Stimulated activated CD8-positive, alpha-beta memory T cell treated with anti-CD3 and anti-CD28 coated beads, Interleukin-4, amount 100 ng/mL, for 24 hours (primary cell): ENCODE results near the gene SH3PXD2B.
"Not testable (repeated sequence)": the region's sequence is repeated elsewhere in the genome, so short reads cannot be mapped to it uniquely, and the experiment has no call there.

Experiments
- DNase-seq: peaks from one replicate; pipeline ENCODE4 v3.0.0-alpha.2; 2020; ENCODE audit warnings: low read depth

The SH3PXD2B gene

GRCh38 chr5:172336676-172337285 is 117.5 kb downstream of the SH3PXD2B start:
- no peak for DNase-seq

- DNase-seq, result no peak
These were observed 118.1 kb downstream of the SH3PXD2B start for GRCh38 chr5:172336264-172336663.

GRCh38 chr5:172335721-172336120 is 118.6 kb downstream of the SH3PXD2B start:
- no peak for DNase-seq

GRCh38 chr5:172334641-172335040 is 119.7 kb downstream of the SH3PXD2B start:
- DNase-seq, result no peak

GRCh38 chr5:172334196-172334595 is 120.1 kb downstream of the SH3PXD2B start:
- no peak for DNase-seq

- DNase-seq, result not testable (repeated sequence)
These were observed 127.4 kb downstream of the SH3PXD2B start for GRCh38 chr5:172326901-172327300.

- DNase-seq, result no peak
These were observed 128.9 kb downstream of the SH3PXD2B start for GRCh38 chr5:172325452-172325851.

- no peak for DNase-seq
These were observed 132.0 kb downstream of the SH3PXD2B start for GRCh38 chr5:172322028-172322965.

- no peak for DNase-seq
These were observed 132.7 kb downstream of the SH3PXD2B start for GRCh38 chr5:172321593-172321992.

- DNase-seq, result no peak
These were observed 134.4 kb downstream of the SH3PXD2B start for GRCh38 chr5:172319708-172320441.

GRCh38 chr5:172315587-172316493 is 138.5 kb downstream of the SH3PXD2B start:
- DNase-seq, result no peak

GRCh38 chr5:172313915-172314314 is 140.4 kb downstream of the SH3PXD2B start:
- DNase-seq, result no peak

GRCh38 chr5:172312286-172312685 is 142.0 kb downstream of the SH3PXD2B start:
- no peak for DNase-seq

GRCh38 chr5:172311605-172312004 is 142.7 kb downstream of the SH3PXD2B start:
- no peak for DNase-seq

GRCh38 chr5:172311026-172311425 is 143.3 kb downstream of the SH3PXD2B start:
- no peak for DNase-seq

GRCh38 chr5:172305380-172305779 is 148.9 kb downstream of the SH3PXD2B start:
- DNase-seq, result no peak

GRCh38 chr5:172303572-172304335 is 150.6 kb downstream of the SH3PXD2B start:
- no peak for DNase-seq

- no peak for DNase-seq
These were observed 151.2 kb downstream of the SH3PXD2B start for GRCh38 chr5:172303162-172303561.

- no peak for DNase-seq
These were observed 152.1 kb downstream of the SH3PXD2B start for GRCh38 chr5:172302047-172302710.

- no peak for DNase-seq
These were observed 154.3 kb downstream of the SH3PXD2B start for GRCh38 chr5:172299916-172300439.
